PC-9 (cell line): ENCODE measurements around the gene KMT2D.

Source experiments
- EZH2 ChIP-seq: fragments of 200-600 bp; sonication (generic); IDR thresholded peaks from 2 replicates; pipeline ENCODE4 v1.8.0; 2017; ENCODE audit warnings: antibody characterized with exemption, low read depth
- TF ChIP-seq, protein P1 (sequence below): fragments of 200-600 bp; sonication (generic); conservative IDR thresholded peaks from 2 replicates; pipeline ENCODE4 v1.6.1; 2017; ENCODE audit warnings: mixed run types, antibody characterized with exemption, mild to moderate bottlenecking, moderate library complexity

- TF ChIP-seq, protein P1, sequence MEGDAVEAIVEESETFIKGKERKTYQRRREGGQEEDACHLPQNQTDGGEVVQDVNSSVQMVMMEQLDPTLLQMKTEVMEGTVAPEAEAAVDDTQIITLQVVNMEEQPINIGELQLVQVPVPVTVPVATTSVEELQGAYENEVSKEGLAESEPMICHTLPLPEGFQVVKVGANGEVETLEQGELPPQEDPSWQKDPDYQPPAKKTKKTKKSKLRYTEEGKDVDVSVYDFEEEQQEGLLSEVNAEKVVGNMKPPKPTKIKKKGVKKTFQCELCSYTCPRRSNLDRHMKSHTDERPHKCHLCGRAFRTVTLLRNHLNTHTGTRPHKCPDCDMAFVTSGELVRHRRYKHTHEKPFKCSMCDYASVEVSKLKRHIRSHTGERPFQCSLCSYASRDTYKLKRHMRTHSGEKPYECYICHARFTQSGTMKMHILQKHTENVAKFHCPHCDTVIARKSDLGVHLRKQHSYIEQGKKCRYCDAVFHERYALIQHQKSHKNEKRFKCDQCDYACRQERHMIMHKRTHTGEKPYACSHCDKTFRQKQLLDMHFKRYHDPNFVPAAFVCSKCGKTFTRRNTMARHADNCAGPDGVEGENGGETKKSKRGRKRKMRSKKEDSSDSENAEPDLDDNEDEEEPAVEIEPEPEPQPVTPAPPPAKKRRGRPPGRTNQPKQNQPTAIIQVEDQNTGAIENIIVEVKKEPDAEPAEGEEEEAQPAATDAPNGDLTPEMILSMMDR: no peak
- TF ChIP-seq EZH2: no peak
Observed at GRCh38 chr12:49054096-49054495, 6.5 kb downstream of the KMT2D start.
